ENCODE results near the gene VPS39.

The VPS39 gene

GRCh38 chr15:42220216-42220615 lies 12.1 kb upstream of the VPS39 start:
- Histone ChIP-seq H3K27me3 (ENCODE audit: low read length) (no peaks in the 10 kb centered on the region), H3K9ac (ENCODE audit: low read length) (no peak overlapping the region), H3K9me2 (replicated peaks; ENCODE audit: insufficient read depth, low read length) (no peaks in the 10 kb centered on the region), H3F3A (ENCODE audit: insufficient read depth) (peaks cover 16% of the 10 kb centered on the region), H3K79me2 (ENCODE audit: insufficient read depth, low read length) (no peaks in the 10 kb centered on the region), H3K4me3 (ENCODE audit: insufficient read depth, low read length, poor library complexity, severe bottlenecking) (no peak overlapping the region), H3K27ac (ENCODE audit: low read depth, low read length) (peak overlapping the region; percentile 77), H3K36me3 (ENCODE audit: low read length) (peaks cover 27% of the 10 kb centered on the region), H2AFZ (ENCODE audit: low read depth, low read length, severe bottlenecking) (no peak overlapping the region), H4K20me1 (ENCODE audit: low read depth, low read length) (0 out of 2 replicates have a peak, but pooled peaks cover 4% of the 10 kb centered on the region), H3K4me2 (ENCODE audit: low read depth, low read length, poor library complexity, severe bottlenecking) (peak overlapping the region; percentile 44), H3K9me3 (ENCODE audit: insufficient read depth, low read length) (no peaks in the 10 kb centered on the region)
- TF ChIP-seq EZH2phosphoT487 (conservative IDR thresholded peaks at IDR 0.05; ENCODE audit: low read length) (no peak), CTCF (IDR thresholded peaks at IDR 0.05; ENCODE audit: insufficient read depth, low read length, poor library complexity, severe bottlenecking) (no peak)

GRCh38 chr15:42218953-42219592 lies 11.0 kb upstream of the VPS39 start:
- H3K9ac ChIP-seq (ENCODE audit: low read length) = no peak overlapping the region
- TF ChIP-seq CTCF (IDR thresholded peaks at IDR 0.05; ENCODE audit: insufficient read depth, low read length, poor library complexity, severe bottlenecking) = no peak
- TF ChIP-seq EZH2phosphoT487 (conservative IDR thresholded peaks at IDR 0.05; ENCODE audit: low read length) = no peak
- H3K9me3 ChIP-seq (ENCODE audit: insufficient read depth, low read length) = no peaks in the 10 kb centered on the region
- no peaks in the 10 kb centered on the region for H3K27me3 ChIP-seq (ENCODE audit: low read length)
- no peaks in the 10 kb centered on the region for H3K79me2 ChIP-seq (ENCODE audit: insufficient read depth, low read length)
- H3K36me3 ChIP-seq (ENCODE audit: low read length) = peaks cover 25% of the 10 kb centered on the region
- H4K20me1 ChIP-seq (ENCODE audit: low read depth, low read length) = 0 out of 2 replicates have a peak, but pooled peaks cover 4% of the 10 kb centered on the region
- H3F3A ChIP-seq (ENCODE audit: insufficient read depth) = peaks cover 16% of the 10 kb centered on the region
- peak overlapping the region; percentile 44 for H3K4me2 ChIP-seq (ENCODE audit: low read depth, low read length, poor library complexity, severe bottlenecking)
- no peak overlapping the region for H2AFZ ChIP-seq (ENCODE audit: low read depth, low read length, severe bottlenecking)
- H3K4me3 ChIP-seq (ENCODE audit: insufficient read depth, low read length, poor library complexity, severe bottlenecking) = no peak overlapping the region
- H3K27ac ChIP-seq (ENCODE audit: low read depth, low read length) = peak overlapping the region; percentile 77
- H3K9me2 ChIP-seq (replicated peaks; ENCODE audit: insufficient read depth, low read length) = no peaks in the 10 kb centered on the region

- peaks cover 25% of the 10 kb centered on the region for H3K36me3 ChIP-seq (ENCODE audit: low read length)
- H3K4me2 ChIP-seq (ENCODE audit: low read depth, low read length, poor library complexity, severe bottlenecking) = no peak overlapping the region
- H2AFZ ChIP-seq (ENCODE audit: low read depth, low read length, severe bottlenecking) = no peak overlapping the region
- H4K20me1 ChIP-seq (ENCODE audit: low read depth, low read length) = 0 out of 2 replicates have a peak, but pooled peaks cover 4% of the 10 kb centered on the region
- H3K9me2 ChIP-seq (replicated peaks; ENCODE audit: insufficient read depth, low read length) = no peaks in the 10 kb centered on the region
- no peaks in the 10 kb centered on the region for H3K27me3 ChIP-seq (ENCODE audit: low read length)
- no peak overlapping the region for H3K9ac ChIP-seq (ENCODE audit: low read length)
- no peaks in the 10 kb centered on the region for H3K9me3 ChIP-seq (ENCODE audit: insufficient read depth, low read length)
- no peaks in the 10 kb centered on the region for H3K79me2 ChIP-seq (ENCODE audit: insufficient read depth, low read length)
- H3F3A ChIP-seq (ENCODE audit: insufficient read depth) = peaks cover 16% of the 10 kb centered on the region
- no peak overlapping the region for H3K27ac ChIP-seq (ENCODE audit: low read depth, low read length)
- TF ChIP-seq EZH2phosphoT487 (conservative IDR thresholded peaks at IDR 0.05; ENCODE audit: low read length) = no peak
- no peak for TF ChIP-seq CTCF (IDR thresholded peaks at IDR 0.05; ENCODE audit: insufficient read depth, low read length, poor library complexity, severe bottlenecking)
- no peak overlapping the region for H3K4me3 ChIP-seq (ENCODE audit: insufficient read depth, low read length, poor library complexity, severe bottlenecking)
Measured at GRCh38 chr15:42217568-42217967, 9.5 kb upstream of the VPS39 start.

All from SU-DHL-6 (cell line).